K562 (cell line): ENCODE measurements around the gene NEK5. TPM values are rescaled to one million over a fixed set of nuclear protein-coding genes. Genes with fewer than 3 reads are reported as not detected.

ENCODE experiments used
- CBX2 ChIP-seq: fragments of 200-600 bp; sonication (generic); IDR thresholded peaks from one replicate; pipeline ENCODE4 v1.6.1; 2012; ENCODE audit warnings: mild to moderate bottlenecking, low read length, inconsistent platforms; ENCODE audit not compliant: insufficient read depth, poor library complexity, severe bottlenecking
- CCAR2 ChIP-seq: fragments of 200-400 bp; formaldehyde crosslinking; IDR thresholded peaks from 2 replicates; pipeline ENCODE4 v1.6.1; 2017; ENCODE audit warnings: mild to moderate bottlenecking, low read depth, low read length
- GATAD2A ChIP-seq: fragments of 450-650 bp; IDR thresholded peaks from 2 replicates; pipeline ENCODE4 v1.6.1; 2017
- MAFF ChIP-seq: IDR thresholded peaks from 2 replicates; pipeline ENCODE4 v1.6.1; 2012; ENCODE audit warnings: low read length, improper control_type of control experiment
- MED1 ChIP-seq: sonication (generic); formaldehyde crosslinking; IDR thresholded peaks from 2 replicates; pipeline ENCODE4 v1.8.1; 2023; ENCODE audit warnings: missing genetic modification reagents, borderline replicate concordance
- RAD51 ChIP-seq: fragments of 450-650 bp; IDR thresholded peaks from 2 replicates; pipeline ENCODE4 v1.7.1; 2016; ENCODE audit warnings: low read depth, mild to moderate bottlenecking, borderline replicate concordance
- SAFB2 ChIP-seq: fragments of 200-400 bp; formaldehyde crosslinking; IDR thresholded peaks from 2 replicates; pipeline ENCODE4 v1.6.1; 2018; ENCODE audit warnings: borderline replicate concordance, low read length, low read depth, moderate library complexity; ENCODE audit not compliant: severe bottlenecking
- SMAD3 ChIP-seq: fragments of 450-650 bp; formaldehyde crosslinking; conservative IDR thresholded peaks from 2 replicates; pipeline ENCODE4 v1.4.0; 2020; ENCODE audit warnings: mild to moderate bottlenecking
- TAF15 ChIP-seq: fragments of 200-400 bp; formaldehyde crosslinking; IDR thresholded peaks from 2 replicates; pipeline ENCODE4 v1.6.1; 2017; ENCODE audit warnings: mild to moderate bottlenecking, low read depth, low read length, moderate library complexity
- ZNF175 ChIP-seq: fragments of 200-800 bp; sonication (Bioruptor generic); IDR thresholded peaks from 2 replicates; pipeline ENCODE4 v1.6.1; 2016; ENCODE audit warnings: low read depth, mild to moderate bottlenecking, missing genetic modification characterization, missing compliant biosample characterization
- polyA plus RNA-seq, 8 experiments: library from polyadenylated mRNA; depleted of rRNA in 4 of 8; stranded (reverse) in 5 of 8; unstranded in 3 of 8; fragments of >200 nt; fragmentation: Nextera tagmentation in 2 of 8; fragmentation: Illumina TruSeq in 1 of 8; extraction: Ambion mirVana in 2 of 8; extraction: Trizol in 1 of 8; gene quantifications; 2 replicates each; pipeline versions ENCODE4 v1.2.1 to v1.2.3, GENCODE V29; 2011 to 2014; ENCODE audit warnings: inconsistent platforms in 1 of 8, missing spikeins in 1 of 8
- total RNA-seq, 7 experiments: library from RNA; depleted of rRNA in 6 of 7; stranded (reverse); fragments of >200 nt in 6 of 7; fragmentation: Illumina TruSeq in 2 of 7; extraction: Trizol in 2 of 7; gene quantifications; 2 replicates each; pipeline versions ENCODE4 v1.2.1 to v1.2.3, GENCODE V29; 2011 to 2021; ENCODE audit warnings: low replicate concordance in 1 of 7
- TF ChIP-seq, protein P1 (sequence below): fragments of 200-600 bp; sonication (generic); IDR thresholded peaks from one replicate; pipeline ENCODE4 v1.6.1; 2012; ENCODE audit warnings: mild to moderate bottlenecking, low read depth, low read length, inconsistent platforms
- TF ChIP-seq, protein P2 (sequence below): fragments of 450-650 bp; formaldehyde crosslinking; IDR thresholded peaks from 2 replicates; pipeline ENCODE4 v1.4.0; 2022; ENCODE audit warnings: missing genetic modification characterization

The NEK5 gene
- total and polyA plus RNA-seq, 9 of the 15 experiments (the other 6 are each of a cell fraction or from before 2014, with no cell fraction given): 0.09 to 0.44 (median 0.33) TPM

DNA sequence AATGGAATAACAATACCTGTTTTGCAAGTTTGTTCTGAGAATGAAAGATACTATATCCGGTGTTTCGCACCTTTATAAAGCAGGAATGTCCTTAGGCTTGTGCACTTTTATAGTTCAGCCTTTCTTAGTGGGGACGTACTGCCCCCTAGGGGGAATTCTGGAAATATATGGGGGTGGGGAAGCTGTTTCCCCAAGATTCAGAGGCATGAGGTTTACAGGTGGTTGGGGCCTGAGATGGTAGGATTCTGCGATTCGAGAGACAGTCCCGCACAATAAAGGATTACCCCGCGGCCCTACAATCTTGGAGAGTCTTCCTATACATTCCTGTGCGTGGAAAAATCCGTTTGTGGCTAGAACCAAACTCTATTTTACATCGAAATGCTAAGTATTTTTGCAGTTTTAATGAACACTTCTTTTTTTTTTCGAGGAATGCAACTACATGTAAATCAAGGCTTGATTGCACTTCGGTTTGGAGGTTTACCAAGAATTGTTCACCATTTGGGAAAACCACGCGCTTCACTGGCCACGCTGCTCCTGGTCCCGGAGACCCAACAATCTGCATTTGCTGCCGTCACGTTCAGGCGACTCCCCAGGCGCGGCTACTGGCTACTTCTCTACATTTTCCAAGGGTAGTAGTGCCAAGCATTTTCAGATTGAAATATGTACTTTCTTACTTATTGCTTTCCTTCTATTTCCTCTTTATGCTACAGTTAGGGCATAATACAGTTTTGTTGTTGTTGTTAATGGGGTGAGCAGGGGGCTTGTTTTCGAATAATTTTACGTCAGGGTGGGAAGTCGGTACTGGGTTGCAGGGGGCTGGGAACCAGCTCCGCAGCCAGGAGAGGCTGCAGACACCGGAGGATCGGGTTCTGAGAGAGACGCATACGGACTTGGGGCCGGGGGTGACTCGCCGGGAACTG lies 830 bp downstream of the NEK5 start (continued):
- TF ChIP-seq SAFB2: no peak
- no peak for TF ChIP-seq RAD51
- TF ChIP-seq, protein P1, sequence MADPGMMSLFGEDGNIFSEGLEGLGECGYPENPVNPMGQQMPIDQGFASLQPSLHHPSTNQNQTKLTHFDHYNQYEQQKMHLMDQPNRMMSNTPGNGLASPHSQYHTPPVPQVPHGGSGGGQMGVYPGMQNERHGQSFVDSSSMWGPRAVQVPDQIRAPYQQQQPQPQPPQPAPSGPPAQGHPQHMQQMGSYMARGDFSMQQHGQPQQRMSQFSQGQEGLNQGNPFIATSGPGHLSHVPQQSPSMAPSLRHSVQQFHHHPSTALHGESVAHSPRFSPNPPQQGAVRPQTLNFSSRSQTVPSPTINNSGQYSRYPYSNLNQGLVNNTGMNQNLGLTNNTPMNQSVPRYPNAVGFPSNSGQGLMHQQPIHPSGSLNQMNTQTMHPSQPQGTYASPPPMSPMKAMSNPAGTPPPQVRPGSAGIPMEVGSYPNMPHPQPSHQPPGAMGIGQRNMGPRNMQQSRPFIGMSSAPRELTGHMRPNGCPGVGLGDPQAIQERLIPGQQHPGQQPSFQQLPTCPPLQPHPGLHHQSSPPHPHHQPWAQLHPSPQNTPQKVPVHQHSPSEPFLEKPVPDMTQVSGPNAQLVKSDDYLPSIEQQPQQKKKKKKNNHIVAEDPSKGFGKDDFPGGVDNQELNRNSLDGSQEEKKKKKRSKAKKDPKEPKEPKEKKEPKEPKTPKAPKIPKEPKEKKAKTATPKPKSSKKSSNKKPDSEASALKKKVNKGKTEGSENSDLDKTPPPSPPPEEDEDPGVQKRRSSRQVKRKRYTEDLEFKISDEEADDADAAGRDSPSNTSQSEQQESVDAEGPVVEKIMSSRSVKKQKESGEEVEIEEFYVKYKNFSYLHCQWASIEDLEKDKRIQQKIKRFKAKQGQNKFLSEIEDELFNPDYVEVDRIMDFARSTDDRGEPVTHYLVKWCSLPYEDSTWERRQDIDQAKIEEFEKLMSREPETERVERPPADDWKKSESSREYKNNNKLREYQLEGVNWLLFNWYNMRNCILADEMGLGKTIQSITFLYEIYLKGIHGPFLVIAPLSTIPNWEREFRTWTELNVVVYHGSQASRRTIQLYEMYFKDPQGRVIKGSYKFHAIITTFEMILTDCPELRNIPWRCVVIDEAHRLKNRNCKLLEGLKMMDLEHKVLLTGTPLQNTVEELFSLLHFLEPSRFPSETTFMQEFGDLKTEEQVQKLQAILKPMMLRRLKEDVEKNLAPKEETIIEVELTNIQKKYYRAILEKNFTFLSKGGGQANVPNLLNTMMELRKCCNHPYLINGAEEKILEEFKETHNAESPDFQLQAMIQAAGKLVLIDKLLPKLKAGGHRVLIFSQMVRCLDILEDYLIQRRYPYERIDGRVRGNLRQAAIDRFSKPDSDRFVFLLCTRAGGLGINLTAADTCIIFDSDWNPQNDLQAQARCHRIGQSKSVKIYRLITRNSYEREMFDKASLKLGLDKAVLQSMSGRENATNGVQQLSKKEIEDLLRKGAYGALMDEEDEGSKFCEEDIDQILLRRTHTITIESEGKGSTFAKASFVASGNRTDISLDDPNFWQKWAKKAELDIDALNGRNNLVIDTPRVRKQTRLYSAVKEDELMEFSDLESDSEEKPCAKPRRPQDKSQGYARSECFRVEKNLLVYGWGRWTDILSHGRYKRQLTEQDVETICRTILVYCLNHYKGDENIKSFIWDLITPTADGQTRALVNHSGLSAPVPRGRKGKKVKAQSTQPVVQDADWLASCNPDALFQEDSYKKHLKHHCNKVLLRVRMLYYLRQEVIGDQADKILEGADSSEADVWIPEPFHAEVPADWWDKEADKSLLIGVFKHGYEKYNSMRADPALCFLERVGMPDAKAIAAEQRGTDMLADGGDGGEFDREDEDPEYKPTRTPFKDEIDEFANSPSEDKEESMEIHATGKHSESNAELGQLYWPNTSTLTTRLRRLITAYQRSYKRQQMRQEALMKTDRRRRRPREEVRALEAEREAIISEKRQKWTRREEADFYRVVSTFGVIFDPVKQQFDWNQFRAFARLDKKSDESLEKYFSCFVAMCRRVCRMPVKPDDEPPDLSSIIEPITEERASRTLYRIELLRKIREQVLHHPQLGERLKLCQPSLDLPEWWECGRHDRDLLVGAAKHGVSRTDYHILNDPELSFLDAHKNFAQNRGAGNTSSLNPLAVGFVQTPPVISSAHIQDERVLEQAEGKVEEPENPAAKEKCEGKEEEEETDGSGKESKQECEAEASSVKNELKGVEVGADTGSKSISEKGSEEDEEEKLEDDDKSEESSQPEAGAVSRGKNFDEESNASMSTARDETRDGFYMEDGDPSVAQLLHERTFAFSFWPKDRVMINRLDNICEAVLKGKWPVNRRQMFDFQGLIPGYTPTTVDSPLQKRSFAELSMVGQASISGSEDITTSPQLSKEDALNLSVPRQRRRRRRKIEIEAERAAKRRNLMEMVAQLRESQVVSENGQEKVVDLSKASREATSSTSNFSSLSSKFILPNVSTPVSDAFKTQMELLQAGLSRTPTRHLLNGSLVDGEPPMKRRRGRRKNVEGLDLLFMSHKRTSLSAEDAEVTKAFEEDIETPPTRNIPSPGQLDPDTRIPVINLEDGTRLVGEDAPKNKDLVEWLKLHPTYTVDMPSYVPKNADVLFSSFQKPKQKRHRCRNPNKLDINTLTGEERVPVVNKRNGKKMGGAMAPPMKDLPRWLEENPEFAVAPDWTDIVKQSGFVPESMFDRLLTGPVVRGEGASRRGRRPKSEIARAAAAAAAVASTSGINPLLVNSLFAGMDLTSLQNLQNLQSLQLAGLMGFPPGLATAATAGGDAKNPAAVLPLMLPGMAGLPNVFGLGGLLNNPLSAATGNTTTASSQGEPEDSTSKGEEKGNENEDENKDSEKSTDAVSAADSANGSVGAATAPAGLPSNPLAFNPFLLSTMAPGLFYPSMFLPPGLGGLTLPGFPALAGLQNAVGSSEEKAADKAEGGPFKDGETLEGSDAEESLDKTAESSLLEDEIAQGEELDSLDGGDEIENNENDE: no peak
- TF ChIP-seq CBX2: no peak
- no peak for TF ChIP-seq GATAD2A
- TF ChIP-seq TAF15: no peak
- no peak for TF ChIP-seq ZNF175 (CRISPR knock-in tag)
- TF ChIP-seq SMAD3 (CRISPR knock-in tag): no peak
- TF ChIP-seq CCAR2: no peak
- TF ChIP-seq, protein P2, sequence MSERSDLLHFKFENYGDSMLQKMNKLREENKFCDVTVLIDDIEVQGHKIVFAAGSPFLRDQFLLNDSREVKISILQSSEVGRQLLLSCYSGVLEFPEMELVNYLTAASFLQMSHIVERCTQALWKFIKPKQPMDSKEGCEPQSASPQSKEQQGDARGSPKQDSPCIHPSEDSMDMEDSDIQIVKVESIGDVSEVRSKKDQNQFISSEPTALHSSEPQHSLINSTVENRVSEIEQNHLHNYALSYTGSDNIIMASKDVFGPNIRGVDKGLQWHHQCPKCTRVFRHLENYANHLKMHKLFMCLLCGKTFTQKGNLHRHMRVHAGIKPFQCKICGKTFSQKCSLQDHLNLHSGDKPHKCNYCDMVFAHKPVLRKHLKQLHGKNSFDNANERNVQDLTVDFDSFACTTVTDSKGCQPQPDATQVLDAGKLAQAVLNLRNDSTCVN (CRISPR knock-in tag): no peak
- TF ChIP-seq MAFF: no peak
- no peak for TF ChIP-seq MED1 (CRISPR knock-in tag)
